ENCODE results near the gene SAP30.

The SAP30 gene

DNA sequence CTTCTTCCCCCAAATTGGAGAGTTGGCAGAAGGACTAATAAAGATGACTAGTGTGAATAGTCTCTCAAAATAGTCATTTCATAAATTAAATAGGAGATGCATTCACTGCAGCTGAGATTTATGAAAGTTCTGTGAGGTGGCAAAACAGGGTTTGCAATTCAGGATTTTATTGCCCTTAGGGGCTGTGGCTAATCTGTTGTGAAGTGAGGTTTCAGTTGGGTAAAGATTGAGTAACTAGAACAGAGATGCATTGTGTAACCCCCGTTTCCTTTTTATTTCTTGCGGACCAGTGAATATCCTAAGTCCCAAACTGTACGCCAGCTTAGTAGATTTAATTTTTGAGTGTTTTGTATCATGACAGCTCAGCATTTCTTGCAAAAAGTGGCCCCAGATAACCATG is 44.3 kb downstream of the SAP30 start:
- peak; percentile 49 for DNase-seq (ENCODE audit: low spot score)

DNA sequence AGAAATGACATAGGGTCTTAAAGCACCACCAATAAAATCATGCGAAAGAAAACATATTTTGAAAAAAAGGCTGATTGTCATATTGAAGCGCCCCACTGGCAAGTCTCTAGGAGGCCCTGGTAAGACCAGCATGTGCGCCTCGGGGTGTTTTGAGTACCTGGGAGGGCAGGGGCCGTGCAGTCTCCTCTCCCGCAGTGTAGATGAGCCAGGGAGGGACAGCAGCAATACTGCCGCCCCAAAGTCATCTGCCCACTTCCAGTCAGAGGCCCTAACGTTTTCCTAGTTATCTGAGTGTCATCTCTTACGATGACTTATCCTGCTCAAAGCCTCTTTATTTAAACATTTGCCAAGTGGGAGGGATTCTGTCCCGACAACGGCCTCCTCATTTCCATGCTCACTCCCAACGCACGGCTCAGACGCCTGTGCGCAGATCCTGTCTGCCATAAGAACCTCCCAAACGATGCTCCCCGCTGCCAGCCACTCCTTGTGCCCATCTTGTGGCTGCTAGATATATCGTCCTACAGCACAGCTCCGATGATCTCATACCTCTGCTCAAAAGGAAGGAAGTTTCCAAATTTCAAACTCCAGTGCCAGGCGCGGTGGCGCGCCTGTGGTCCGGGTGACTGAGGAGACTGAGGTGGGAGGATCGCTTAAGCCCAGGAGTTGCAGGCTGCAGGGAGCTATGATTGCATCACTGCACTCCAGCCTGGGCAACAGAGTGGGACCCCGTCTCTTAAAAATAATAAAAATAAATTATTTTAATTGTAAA is 45.3 kb downstream of the SAP30 start:
- DNase-seq (ENCODE audit: low spot score) = peak; percentile 52

DNA sequence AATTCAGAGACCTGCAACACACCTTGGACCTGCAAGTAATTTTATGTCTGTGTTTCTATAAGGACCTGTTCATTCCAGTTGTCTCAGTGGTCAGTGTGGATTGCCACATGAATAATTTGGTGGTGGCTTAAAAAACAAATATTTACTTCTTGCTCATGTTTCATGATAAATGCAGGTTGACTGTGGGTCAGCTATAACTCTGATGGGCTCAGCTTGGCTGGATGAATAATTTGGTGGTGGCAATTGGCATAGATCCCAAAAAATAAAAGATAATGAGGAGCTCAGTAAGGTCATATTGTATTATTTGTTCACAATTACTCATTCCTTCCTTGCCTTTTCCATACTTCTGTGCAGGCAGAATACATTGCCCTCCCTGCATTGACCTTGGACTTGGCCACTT is 47.1 kb downstream of the SAP30 start:
- DNase-seq (ENCODE audit: low spot score) = no peak

DNA sequence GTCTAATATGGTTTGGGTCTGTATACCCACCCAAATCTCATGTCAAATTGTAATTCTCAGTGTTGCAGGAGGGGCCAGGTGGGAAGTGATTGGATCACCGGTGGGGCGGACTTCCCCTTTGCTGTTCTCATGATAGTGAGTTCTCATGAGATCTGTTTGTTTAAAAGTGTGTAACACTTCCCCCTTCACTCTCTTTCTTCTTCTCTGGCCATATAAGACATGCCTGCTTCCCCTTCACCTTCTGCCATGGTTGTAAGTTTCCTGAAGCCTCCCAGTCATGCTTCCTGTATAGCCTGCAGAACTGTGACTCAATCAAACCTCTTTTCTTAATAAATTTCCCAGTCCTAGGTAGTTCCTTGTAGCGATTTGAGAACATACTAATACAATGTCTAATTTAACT is 47.9 kb downstream of the SAP30 start:
- no peak for DNase-seq (ENCODE audit: low spot score)

DNA sequence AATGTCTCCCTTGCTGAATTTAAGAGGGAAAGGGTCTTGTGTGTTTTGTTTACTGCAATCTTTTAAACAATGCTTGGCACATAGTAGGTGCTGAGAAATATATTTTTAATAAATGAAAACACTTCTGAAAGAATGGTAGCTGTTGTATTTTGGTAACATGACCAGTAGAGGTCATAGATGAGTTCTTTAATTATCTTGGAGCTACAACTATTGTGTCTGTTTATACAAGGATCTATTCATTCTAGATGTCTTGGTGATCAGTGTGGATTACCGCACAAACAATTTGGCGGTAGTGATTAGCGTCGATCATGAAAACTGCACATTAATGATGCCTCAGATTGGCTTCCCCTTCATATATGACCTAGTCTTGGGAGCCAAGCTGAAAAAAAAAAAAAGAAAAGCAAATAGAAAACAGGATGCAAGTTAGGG is 49.6 kb downstream of the SAP30 start:
- peak; percentile 72 for DNase-seq (ENCODE audit: low spot score)

DNA sequence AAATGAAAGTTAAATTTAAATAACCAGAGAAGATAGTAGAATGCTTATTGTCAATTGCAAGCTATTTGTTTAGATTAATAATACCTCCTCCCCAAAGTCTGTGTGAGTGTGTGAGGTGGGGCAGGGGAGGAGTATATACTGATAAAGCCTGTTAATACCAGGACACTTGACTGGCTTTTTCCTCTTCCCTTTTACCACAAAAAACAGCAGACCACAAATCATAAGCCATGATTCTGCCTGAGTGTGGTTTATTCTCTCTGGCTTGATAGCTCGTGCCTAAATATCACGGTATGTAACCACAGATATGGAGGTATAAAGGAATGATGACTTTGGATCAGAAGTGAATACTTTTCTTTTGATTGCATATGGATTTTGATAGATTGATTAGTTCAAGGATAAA is 50.0 kb downstream of the SAP30 start:
- no peak for DNase-seq (ENCODE audit: low spot score)

DNA sequence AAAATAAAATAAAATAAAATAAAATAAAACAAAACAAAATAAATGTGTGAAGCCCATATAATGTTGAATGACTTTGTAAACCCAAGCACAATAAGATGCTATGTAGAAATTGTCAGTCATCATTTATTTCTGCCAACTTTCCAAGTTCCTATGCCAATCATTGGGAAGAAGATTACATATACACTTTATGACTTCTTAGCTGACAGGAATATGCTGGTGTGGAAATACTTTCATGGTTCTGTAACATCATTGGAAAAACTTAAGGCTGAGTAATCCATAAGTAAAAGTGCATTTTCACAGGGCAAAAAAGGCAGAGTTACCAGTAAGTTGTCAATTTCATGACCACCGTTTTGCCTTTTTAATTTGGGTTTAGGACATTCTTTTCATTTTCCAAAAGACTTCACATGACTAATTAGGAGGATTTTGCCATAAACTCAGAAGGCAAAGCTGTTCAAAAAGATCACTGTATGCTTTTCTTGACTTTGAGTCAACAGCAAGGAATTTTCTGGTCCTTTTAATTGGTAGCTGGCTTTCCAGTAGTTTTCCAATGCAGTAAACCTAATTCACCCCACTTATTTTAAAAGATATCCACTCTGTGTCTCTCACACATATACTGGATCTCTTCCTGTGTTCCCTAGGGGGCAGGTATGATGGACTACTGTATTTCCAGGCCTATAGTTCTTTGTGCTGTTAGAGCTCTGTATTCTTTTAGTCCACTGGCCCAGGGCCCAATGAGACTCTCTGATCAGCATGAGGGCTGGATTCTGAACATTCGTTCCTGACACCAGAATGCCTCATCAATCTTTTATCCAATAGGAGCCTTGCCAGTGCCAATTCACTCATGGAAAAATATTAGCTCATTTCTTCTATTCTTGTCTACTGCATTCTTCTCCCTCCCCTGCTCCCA is 54.4 kb downstream of the SAP30 start:
- DNase-seq (ENCODE audit: low spot score) = no peak

DNA sequence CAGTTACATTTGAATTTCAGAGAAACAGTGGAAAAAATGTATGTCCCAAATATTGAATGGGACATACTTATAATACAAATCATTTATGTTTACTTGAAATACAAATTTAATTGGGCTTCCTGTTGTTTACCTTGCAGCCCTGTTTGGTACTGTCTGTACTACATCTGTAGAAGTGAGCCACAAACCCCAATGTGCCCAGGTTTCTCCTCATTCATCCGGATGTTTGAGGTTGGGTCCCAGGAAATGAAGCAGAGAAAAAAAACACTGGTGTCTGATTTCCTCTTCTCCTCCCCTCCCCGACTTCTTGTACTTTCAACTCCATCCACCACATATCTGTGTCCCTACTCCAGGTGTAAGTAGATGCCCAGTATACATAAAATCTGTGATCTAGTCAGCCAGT is 55.3 kb downstream of the SAP30 start:
- DNase-seq (ENCODE audit: low spot score) = no peak
